Putamen (tissue), 1 donor: ENCODE results near the gene SSBP4.

ENCODE experiments used
- DNase-seq: peaks from one replicate; pipeline ENCODE4 v3.0.0-alpha.2; 2016; ENCODE audit warnings: low spot score

Gene SSBP4

DNA sequence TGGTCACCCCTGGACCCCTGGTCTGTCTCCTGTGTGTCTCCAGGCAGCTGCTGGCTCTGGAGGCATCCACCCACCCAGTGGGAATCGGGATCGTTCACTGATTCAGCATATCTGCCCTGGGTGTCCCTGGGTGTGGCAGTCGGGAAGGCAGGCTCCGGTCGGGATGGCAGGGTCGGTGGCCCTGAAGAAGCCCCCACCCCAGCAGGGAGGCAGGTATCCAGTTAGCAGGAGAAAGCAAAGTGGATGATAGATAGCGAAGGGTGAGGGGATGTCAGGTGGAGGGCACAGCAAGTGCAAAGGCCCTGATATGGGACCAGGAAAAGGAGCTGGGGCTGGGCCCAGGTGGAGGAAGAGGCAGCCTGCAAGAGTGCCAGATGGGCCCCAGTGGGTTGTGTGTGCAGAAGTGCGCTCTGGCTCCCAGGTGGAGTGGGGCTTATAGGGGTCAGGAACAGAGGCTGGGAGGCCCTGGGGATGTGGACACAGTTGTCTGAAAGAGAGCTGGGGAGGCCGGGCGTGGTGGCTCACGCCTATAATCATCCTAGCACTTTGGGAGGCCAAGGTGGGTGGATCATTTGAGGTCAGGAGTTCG lies 2.3 kb downstream of the SSBP4 start:
- no peak for DNase-seq

DNA sequence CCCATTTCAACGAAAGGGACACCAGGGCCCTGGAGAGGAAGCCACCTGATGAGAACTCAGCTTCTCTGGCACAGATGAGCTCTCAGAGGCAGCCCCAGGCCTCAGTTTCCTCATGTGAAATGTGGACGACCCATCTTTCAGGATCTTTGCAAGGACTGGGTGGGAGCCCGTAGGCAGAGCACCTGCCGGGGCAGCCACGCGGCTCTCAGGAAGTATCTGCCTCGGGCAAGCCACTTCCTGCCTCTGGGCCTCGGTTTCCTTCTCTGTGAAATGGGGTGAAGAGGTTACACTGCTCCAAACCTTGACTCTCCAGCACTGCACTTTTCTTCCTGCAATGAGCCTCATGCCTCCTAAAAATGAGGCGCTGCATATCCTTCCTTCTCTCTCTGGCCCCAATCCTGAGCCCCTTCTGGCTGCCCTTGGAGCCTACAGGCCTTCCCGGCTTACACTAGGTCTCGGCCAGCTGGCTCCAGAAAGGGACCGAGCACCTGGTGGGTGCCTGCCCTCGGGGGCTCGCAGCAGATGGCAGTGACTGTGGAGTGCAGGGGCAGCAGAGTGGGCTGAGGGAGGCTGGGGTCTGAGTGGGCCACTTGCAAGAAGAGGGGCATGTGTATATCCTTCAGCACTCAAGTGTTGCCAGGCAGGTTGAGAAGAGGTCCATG lies 3.5 kb downstream of the SSBP4 start:
- DNase-seq = no peak

GRCh38 chr19:18423258-18424020 lies 4.2 kb downstream of the SSBP4 start:
- DNase-seq = no peak

DNA sequence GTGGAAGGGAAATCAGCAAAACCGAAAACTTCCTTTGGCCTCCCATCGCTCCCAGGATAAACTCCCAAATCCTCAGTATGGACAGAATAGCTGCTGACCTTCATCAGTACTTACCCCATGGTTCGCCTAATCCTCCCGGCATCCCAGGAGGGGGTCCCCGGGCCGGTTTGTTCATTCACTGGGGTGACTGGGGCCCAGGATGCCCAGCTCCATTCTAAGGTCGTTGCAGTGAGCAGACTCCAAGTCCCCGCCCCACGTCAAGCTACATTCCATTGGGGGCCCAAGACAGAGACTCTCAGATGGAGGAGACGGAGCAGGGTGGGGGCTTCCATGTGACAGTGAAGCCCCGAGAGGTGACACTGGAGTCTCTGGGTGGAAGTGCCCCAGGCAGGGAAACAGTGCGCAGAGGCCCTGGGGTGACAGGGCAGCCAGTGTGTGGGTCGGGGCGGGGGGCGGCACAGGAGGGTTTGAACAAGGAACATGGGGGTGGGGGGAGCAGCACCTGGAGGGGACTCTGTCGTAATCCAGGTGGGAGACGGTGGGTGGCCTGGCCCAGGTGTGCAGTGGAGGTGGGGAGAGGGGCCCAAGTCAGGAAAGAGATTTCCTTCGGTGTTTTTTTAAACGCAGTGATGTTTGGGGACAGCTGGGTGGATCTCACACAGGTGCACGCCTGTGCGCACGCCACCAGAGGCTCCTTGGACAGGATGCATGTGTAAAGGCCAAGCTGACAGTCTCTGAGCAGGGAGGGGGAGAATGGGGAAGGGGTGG lies 5.1 kb downstream of the SSBP4 start:
- DNase-seq = no peak

DNA sequence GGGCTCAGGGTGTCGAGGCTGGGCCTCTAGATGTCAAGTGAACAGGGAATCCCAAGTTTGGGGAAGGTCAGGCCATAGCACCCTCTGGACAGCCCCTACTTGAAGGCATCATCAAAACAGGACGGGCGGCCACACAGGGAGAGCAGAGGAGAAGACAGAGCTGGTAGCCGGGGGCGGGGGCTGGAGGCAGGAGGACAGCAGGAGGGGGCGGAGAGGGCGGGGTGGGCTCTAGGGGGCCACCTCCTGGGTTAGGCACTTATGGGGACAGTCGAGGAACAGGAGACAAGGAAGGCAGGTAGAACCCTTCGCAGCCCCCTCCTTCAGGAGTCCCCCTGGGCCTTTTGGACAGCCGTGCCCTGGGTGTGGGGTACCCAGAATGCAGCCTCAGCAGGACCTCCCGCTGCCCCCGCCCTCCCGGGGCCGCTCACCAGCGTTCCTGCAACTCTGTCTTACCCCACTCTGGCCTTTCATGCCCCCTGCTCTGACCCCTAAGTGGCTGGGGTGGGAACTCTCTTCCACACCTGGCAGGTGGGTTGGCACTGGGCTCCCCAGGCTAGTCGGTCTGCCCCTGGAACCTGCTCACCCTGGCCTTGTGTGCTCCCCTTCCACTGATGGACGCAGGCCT lies 5.8 kb downstream of the SSBP4 start:
- DNase-seq = no peak

DNA sequence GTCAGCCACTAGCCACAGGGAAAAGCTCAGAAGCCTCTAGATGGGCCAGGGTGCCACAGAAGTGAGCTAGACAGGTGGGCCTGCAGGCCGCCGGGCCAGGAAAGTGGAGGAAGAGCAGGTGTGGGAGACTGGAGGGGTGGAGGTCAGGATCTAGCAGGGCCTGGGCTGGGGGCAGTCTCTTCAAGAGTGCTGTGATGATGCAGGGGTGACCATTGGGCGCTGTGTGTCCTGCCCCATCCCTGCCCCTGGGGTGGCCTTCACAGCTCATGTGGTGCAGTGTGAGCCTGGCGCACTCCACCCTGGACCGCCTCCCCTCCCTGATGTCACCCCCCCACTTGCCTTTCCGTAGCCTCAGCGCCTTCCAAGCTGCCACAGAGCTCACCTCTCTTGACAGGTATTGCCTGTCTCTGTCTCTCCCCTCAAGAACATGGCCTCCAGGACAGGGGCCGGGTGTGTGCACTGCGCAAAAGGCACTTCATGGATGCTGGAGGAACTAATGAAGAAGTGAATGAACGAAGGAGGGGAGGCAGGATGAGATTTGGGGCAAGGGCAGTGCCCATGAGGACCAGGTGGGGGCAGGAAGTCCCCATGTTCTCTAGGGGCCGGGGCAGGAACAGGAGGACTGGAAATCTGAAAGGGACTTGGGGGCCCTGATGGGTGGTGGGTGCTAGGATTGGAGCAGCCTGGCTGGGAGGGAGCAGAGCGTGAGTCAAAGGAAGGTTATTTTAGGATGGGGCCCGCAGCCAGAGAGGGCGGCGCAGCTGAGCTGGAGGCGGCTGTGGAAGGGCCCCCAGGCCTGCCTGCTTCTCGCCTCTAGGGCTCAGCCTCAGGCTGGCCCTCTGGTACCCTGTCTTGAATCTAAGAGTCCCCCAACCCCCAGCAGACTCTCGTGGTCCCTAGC lies 6.6 kb downstream of the SSBP4 start:
- DNase-seq = no peak

GRCh38 chr19:18426416-18426767 lies 7.2 kb downstream of the SSBP4 start:
- DNase-seq = no peak

DNA sequence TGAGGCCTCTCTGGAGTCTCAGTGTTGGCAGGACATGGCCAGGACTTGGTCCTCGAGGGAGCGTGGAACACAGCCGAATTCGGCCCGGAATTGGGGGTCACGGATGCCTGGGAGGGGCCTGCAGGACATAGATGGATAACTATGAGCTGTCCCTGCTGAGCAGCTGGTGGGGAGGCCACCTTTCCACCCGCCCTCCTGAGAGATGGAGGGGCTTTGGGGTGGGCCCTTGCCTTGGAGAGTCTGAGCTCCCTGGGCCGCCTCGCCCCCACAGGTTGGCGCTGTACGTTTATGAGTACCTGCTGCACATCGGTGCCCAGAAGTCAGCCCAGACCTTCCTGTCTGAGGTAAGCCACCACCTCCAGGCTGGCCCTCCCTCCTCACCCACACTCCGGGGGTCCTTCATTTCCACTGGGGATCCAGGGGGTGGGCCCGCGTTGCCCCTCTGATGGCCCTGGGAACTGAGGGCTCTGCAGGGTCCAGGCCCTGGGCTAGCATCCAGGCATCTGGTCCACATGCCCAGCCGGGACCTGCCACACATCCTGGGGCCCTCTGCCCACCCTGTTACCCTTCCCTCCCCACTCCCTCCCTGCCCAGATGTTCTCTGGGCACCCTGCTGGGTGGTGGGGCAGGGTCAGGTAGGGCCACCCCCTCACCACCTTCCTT lies 8.0 kb downstream of the SSBP4 start:
- no peak for DNase-seq

- DNase-seq = no peak
Observed at GRCh38 chr19:18427743-18428113, 8.5 kb downstream of the SSBP4 start.

- no peak for DNase-seq
Observed at GRCh38 chr19:18428173-18428786, 9.1 kb downstream of the SSBP4 start.

DNA sequence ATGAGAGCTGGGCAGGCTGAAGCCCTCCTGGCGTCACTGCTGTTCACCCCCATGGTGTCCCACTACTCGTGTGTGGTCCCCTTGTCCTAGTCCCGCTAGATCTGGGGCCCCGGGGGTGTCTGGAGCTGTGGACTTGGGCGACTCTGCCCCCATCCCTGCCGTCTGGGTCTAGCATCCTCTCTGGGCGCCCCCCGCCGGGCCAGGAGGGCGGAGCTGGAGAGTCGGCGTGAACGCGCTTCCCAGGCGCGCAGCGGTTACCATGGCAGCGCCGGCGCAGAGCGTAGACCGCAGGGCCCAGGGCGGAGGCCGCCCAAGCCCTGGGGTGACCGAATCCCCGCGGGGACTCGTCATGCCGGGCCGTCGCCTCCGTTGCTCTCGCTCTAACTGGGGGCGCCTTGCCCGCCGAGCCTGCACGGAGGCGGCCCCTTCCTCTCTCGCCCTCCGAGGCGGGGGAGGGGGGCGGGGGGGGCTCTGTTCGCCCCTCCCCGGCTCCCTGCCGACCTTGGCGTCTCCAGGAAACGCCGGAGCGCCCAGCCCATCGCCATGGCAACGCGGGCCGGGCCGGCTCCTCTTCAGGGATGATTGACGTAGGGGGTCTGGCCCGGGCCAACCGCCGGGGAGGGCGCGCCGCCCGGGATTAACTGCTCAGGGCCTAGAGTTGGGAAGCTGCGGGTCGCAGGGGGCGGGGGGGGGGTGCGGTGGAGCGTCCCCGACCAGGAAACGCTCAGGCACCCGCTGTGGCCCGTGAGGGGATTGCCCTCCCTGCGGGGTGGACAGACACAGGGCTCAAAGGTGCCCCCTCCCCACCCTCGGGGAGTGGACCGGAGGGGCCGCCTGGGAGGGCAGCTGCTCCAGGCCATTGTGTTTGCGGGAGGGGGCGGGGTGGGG lies 9.8 kb downstream of the SSBP4 start:
- DNase-seq = no peak

DNA sequence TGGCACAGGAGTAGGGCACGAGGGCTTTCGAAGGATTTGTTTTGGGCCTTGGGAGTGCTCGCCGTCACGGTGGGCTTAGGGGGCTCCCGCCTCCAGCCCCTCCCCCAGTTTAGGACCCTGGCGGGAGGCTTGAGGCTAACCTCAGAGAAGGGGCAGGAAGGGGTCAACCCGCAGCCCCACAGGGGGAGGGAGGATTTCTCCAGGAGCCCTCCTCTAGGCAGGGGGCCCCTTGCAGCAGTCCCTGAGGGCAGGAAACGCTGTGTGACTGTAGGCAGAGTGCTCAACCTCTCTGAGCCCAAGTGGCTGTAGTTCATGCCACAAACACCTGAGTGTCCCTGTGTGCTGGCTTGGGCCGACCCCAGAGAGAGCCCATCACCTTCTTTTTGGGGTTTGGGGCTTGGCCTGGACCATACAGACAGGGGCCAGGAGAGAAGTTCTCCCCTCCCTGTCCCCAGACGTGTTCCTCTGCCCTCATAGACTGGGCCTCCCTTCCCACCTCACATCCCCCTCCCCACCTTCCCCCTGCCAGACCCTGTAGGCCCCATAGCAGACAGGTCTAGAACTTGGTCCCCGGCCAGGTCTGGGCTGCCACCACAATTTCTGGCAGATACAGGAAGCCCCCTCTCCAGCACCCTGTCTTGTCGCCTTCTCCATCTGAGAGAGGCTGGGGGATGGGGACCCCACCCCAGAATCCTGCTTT lies 10.7 kb downstream of the SSBP4 start:
- DNase-seq = no peak

- no peak for DNase-seq
Observed at GRCh38 chr19:18430417-18431144, 11.4 kb downstream of the SSBP4 start.

DNA sequence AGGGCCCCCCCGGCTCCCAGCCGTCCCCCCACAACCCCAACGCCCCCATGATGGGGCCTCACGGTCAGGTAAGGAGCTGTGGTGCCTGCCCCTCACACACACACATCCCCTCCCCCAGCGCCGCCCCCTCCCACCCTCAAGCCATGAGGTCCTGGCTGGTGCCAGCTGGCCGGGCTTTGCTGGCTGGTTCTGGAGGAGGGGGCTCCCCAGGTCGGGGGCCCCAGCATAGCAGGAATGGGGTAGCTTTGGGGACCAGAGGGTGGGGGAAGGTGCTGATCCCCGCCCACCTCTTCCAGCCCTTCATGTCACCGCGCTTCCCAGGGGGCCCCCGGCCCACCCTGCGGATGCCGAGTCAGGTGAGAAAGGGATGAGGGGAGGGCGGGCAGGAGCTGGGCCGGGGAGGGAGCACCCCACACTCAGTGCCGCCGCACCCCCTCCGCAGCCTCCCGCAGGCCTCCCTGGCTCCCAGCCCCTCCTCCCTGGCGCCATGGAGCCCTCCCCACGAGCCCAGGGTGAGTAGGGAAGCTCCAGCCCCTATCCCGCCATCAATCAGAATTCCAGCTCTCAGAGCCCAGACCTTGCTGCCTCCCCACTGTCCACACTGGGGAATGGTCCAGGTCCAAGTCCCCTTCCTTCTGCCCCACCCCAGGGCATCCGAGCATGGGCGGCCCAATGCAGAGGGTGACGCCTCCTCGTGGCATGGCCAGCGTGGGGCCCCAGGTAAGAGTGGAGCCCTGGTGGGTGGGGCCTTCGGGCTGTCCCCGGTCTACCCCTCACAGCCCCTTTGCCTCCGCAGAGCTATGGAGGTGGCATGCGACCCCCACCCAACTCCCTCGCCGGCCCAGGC lies 12.4 kb downstream of the SSBP4 start:
- no peak for DNase-seq

DNA sequence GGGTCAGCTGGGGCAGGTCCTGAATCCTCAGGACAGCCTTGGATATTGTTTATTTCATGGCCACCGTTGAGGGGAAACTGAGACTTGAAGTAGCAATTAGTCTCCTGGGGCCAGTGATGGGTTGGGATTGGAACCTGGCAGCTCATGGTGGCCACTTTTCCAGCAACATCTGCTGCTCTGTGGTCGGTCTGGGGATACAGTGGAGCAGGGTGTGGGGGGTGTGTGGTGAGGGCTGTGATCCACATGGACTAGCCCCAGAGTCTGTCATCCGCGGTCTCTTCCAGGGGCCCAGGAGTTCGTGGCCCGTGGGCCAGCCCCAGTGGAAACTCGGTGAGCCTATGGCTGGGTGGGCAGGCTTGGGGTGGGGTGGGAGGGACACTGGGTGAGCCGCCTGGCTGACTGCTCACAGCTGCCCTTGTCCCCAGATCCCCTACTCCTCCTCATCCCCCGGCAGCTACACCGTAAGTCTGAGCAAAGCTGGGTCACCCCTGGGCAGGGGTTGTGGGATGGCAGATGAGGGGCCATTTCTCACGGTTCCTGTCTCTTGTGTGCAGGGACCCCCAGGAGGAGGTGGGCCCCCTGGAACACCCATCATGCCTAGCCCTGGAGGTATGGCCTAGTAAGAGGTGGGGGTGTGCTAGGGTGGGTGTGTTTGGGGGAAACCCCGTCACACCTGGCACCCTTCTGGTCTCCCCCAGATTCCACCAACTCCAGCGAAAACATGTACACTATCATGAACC lies 13.2 kb downstream of the SSBP4 start:
- no peak for DNase-seq

- no peak for DNase-seq
Observed at GRCh38 chr19:18433015-18433691, 14.0 kb downstream of the SSBP4 start.
